ENCODE data around the gene WBP1L.

- no peak for TF ChIP-seq CTCF (IDR thresholded peaks at IDR 0.05)
- no peak for TF ChIP-seq POLR2AphosphoS5 (IDR thresholded peaks at IDR 0.05; ENCODE audit: insufficient read depth in 1 of 2, low read depth in 1 of 2)
These were observed 93.5 kb downstream of the WBP1L start, which contains the start of gene CYP17A1 for GRCh38 chr10:102837230-102837721.

Measured in vagina (tissue), 2 donors.